Measurements from ENCODE around the gene ZBTB46. TPM values are rescaled to one million over a fixed set of nuclear protein-coding genes. Genes with fewer than 3 reads are reported as not detected.

Gene ZBTB46
- total and polyA plus RNA-seq, 5 donors from 2014 or later = 0.03 to 0.49 (median 0.09) TPM; not detected in 2

GRCh38 chr20:63746751-63747315, 84.2 kb downstream of the ZBTB46 start:
- no peak overlapping the region for H3K4me3 ChIP-seq (ENCODE audit: low read depth, low read length)
- no peak overlapping the region for H3K27ac ChIP-seq (ENCODE audit: insufficient read depth, low read length, poor library complexity, severe bottlenecking)
- DNase-seq = no peak
- Mint-ChIP-seq H3K4me1 (peaks cover 0 to 28% (median 4%) of the 10 kb centered on the region in 4 donors), H3K4me3 (no peak overlapping the region), H3K9me3 (no peaks in the 10 kb centered on the region), H3K27me3 (peaks cover 4% of the 10 kb centered on the region), H3K36me3 (no peaks in the 10 kb centered on the region), H3K27ac (no peak overlapping the region)
- peaks cover 25% of the 10 kb centered on the region for H3K4me1 ChIP-seq (ENCODE audit: control insufficient read depth, insufficient read depth, low read length, poor library complexity, severe bottlenecking)
- H3K9me3 ChIP-seq (ENCODE audit: control insufficient read depth in 2 of 2, low read length in 2 of 2) = no peaks in the 10 kb centered on the region
- no peaks in the 10 kb centered on the region for H3K27me3 ChIP-seq (ENCODE audit: control insufficient read depth, insufficient read depth, low read length)
- ATAC-seq (ENCODE audit: low read depth in 2 of 2) = no peak
- no peaks in the 10 kb centered on the region for H3K36me3 ChIP-seq (ENCODE audit: control insufficient read depth, insufficient read depth, low read length)

GRCh38 chr20:63745961-63746731, 84.9 kb downstream of the ZBTB46 start:
- no peaks in the 10 kb centered on the region for H3K9me3 ChIP-seq (ENCODE audit: control insufficient read depth in 2 of 2, low read length in 2 of 2)
- H3K4me1 ChIP-seq (ENCODE audit: control insufficient read depth, insufficient read depth, low read length, poor library complexity, severe bottlenecking) = peaks cover 25% of the 10 kb centered on the region
- Mint-ChIP-seq H3K27ac (peak overlapping the region in 1 of 3 donors; percentile 44), H3K4me1 (peaks cover 0 to 25% (median 3%) of the 10 kb centered on the region in 4 donors), H3K9me3 (no peaks in the 10 kb centered on the region), H3K27me3 (peaks cover 3% of the 10 kb centered on the region), H3K36me3 (no peaks in the 10 kb centered on the region), H3K4me3 (peak overlapping the region in 1 of 4 donors; percentile 79)
- no peak overlapping the region for H3K27ac ChIP-seq (ENCODE audit: insufficient read depth, low read length, poor library complexity, severe bottlenecking)
- H3K4me3 ChIP-seq (ENCODE audit: low read depth, low read length) = no peak overlapping the region
- H3K36me3 ChIP-seq (ENCODE audit: control insufficient read depth, insufficient read depth, low read length) = no peaks in the 10 kb centered on the region
- no peaks in the 10 kb centered on the region for H3K27me3 ChIP-seq (ENCODE audit: control insufficient read depth, insufficient read depth, low read length)
- ATAC-seq (ENCODE audit: low read depth in 2 of 2) (no peak), DNase-seq (no peak)

- H3K9me3 Mint-ChIP-seq = no peaks in the 10 kb centered on the region
- H3K36me3 Mint-ChIP-seq = no peaks in the 10 kb centered on the region
- no peak for ATAC-seq (ENCODE audit: low read depth in 2 of 2)
- Histone ChIP-seq H3K9me3 (ENCODE audit: control insufficient read depth in 2 of 2, low read length in 2 of 2) (no peaks in the 10 kb centered on the region), H3K27me3 (ENCODE audit: control insufficient read depth, insufficient read depth, low read length) (no peaks in the 10 kb centered on the region), H3K27ac (ENCODE audit: insufficient read depth, low read length, poor library complexity, severe bottlenecking) (no peak overlapping the region), H3K4me1 (ENCODE audit: control insufficient read depth, insufficient read depth, low read length, poor library complexity, severe bottlenecking) (peaks cover 25% of the 10 kb centered on the region), H3K36me3 (ENCODE audit: control insufficient read depth, insufficient read depth, low read length) (no peaks in the 10 kb centered on the region), H3K4me3 (ENCODE audit: low read depth, low read length) (no peak overlapping the region)
- no peaks in the 10 kb centered on the region for H3K27me3 Mint-ChIP-seq
- H3K27ac Mint-ChIP-seq = no peak overlapping the region
- peaks cover 0 to 18% (median 0%) of the 10 kb centered on the region in 4 donors for H3K4me1 Mint-ChIP-seq
- DNase-seq = no peak
- peak overlapping the region in 1 of 4 donors; percentile 79 for H3K4me3 Mint-ChIP-seq
Observed at GRCh38 chr20:63745424-63745805, 85.6 kb downstream of the ZBTB46 start.

GRCh38 chr20:63744574-63745423, 86.3 kb downstream of the ZBTB46 start:
- ATAC-seq (ENCODE audit: low read depth in 2 of 2) (no peak), DNase-seq (no peak)
- Histone ChIP-seq H3K27ac (ENCODE audit: insufficient read depth, low read length, poor library complexity, severe bottlenecking) (no peak overlapping the region), H3K4me1 (ENCODE audit: control insufficient read depth, insufficient read depth, low read length, poor library complexity, severe bottlenecking) (peaks cover 21% of the 10 kb centered on the region), H3K9me3 (ENCODE audit: control insufficient read depth in 2 of 2, low read length in 2 of 2) (no peaks in the 10 kb centered on the region), H3K36me3 (ENCODE audit: control insufficient read depth, insufficient read depth, low read length) (no peaks in the 10 kb centered on the region), H3K4me3 (ENCODE audit: low read depth, low read length) (no peak overlapping the region), H3K27me3 (ENCODE audit: control insufficient read depth, insufficient read depth, low read length) (no peaks in the 10 kb centered on the region)
- Mint-ChIP-seq H3K9me3 (no peaks in the 10 kb centered on the region), H3K4me3 (peak overlapping the region in 1 of 4 donors; percentile 7), H3K36me3 (no peaks in the 10 kb centered on the region), H3K4me1 (peaks cover 0 to 15% (median 0%) of the 10 kb centered on the region in 4 donors), H3K27ac (no peak overlapping the region), H3K27me3 (no peaks in the 10 kb centered on the region)

GRCh38 chr20:63744158-63744557, 86.9 kb downstream of the ZBTB46 start:
- no peak overlapping the region for H3K27ac ChIP-seq (ENCODE audit: insufficient read depth, low read length, poor library complexity, severe bottlenecking)
- no peaks in the 10 kb centered on the region for H3K9me3 ChIP-seq (ENCODE audit: control insufficient read depth in 2 of 2, low read length in 2 of 2)
- ATAC-seq (ENCODE audit: low read depth in 2 of 2) = no peak
- H3K4me3 ChIP-seq (ENCODE audit: low read depth, low read length) = no peak overlapping the region
- Mint-ChIP-seq H3K4me1 (peaks cover 0 to 12% (median 0%) of the 10 kb centered on the region in 4 donors), H3K4me3 (peak overlapping the region in 2 of 4 donors; percentile 73 to 82), H3K27me3 (no peaks in the 10 kb centered on the region), H3K9me3 (no peaks in the 10 kb centered on the region), H3K27ac (no peak overlapping the region), H3K36me3 (no peaks in the 10 kb centered on the region)
- H3K4me1 ChIP-seq (ENCODE audit: control insufficient read depth, insufficient read depth, low read length, poor library complexity, severe bottlenecking) = peaks cover 19% of the 10 kb centered on the region
- H3K36me3 ChIP-seq (ENCODE audit: control insufficient read depth, insufficient read depth, low read length) = no peaks in the 10 kb centered on the region
- no peaks in the 10 kb centered on the region for H3K27me3 ChIP-seq (ENCODE audit: control insufficient read depth, insufficient read depth, low read length)
- DNase-seq = no peak

- Histone ChIP-seq H3K27ac (ENCODE audit: insufficient read depth, low read length, poor library complexity, severe bottlenecking) (no peak overlapping the region), H3K4me1 (ENCODE audit: control insufficient read depth, insufficient read depth, low read length, poor library complexity, severe bottlenecking) (peaks cover 26% of the 10 kb centered on the region), H3K36me3 (ENCODE audit: control insufficient read depth, insufficient read depth, low read length) (no peaks in the 10 kb centered on the region), H3K27me3 (ENCODE audit: control insufficient read depth, insufficient read depth, low read length) (no peaks in the 10 kb centered on the region), H3K9me3 (ENCODE audit: control insufficient read depth in 2 of 2, low read length in 2 of 2) (no peaks in the 10 kb centered on the region), H3K4me3 (ENCODE audit: low read depth, low read length) (no peak overlapping the region)
- no peak for DNase-seq
- ATAC-seq (ENCODE audit: low read depth in 2 of 2) = no peak
- no peak overlapping the region for H3K27ac Mint-ChIP-seq
- H3K27me3 Mint-ChIP-seq = no peaks in the 10 kb centered on the region
- H3K9me3 Mint-ChIP-seq = no peaks in the 10 kb centered on the region
- peaks cover 0 to 6% (median 0%) of the 10 kb centered on the region in 4 donors for H3K4me1 Mint-ChIP-seq
- no peaks in the 10 kb centered on the region for H3K36me3 Mint-ChIP-seq
- H3K4me3 Mint-ChIP-seq = peak overlapping the region; percentile 9 to 82 (median 60)
Observed at GRCh38 chr20:63743210-63743970, 87.7 kb downstream of the ZBTB46 start.

- DNase-seq = no peak
- no peak overlapping the region for H3K27ac ChIP-seq (ENCODE audit: insufficient read depth, low read length, poor library complexity, severe bottlenecking)
- H3K4me1 ChIP-seq (ENCODE audit: control insufficient read depth, insufficient read depth, low read length, poor library complexity, severe bottlenecking) = peaks cover 31% of the 10 kb centered on the region
- Mint-ChIP-seq H3K4me1 (peaks cover 0 to 4% (median 0%) of the 10 kb centered on the region in 4 donors), H3K9me3 (no peaks in the 10 kb centered on the region), H3K4me3 (no peak overlapping the region), H3K27me3 (no peaks in the 10 kb centered on the region), H3K27ac (no peak overlapping the region), H3K36me3 (no peaks in the 10 kb centered on the region)
- H3K27me3 ChIP-seq (ENCODE audit: control insufficient read depth, insufficient read depth, low read length) = no peaks in the 10 kb centered on the region
- H3K4me3 ChIP-seq (ENCODE audit: low read depth, low read length) = no peak overlapping the region
- H3K36me3 ChIP-seq (ENCODE audit: control insufficient read depth, insufficient read depth, low read length) = no peaks in the 10 kb centered on the region
- H3K9me3 ChIP-seq (ENCODE audit: control insufficient read depth in 2 of 2, low read length in 2 of 2) = no peaks in the 10 kb centered on the region
- no peak for ATAC-seq (ENCODE audit: low read depth in 2 of 2)
Observed at GRCh38 chr20:63742381-63743024, 88.6 kb downstream of the ZBTB46 start.
